IPS-NIHi7 (cell line): ENCODE measurements around the gene KRTAP4-16.
"Not testable (repeated sequence)": the region's sequence is repeated elsewhere in the genome, so short reads cannot be mapped to it uniquely, and the experiment has no call there.

Source experiments
- DNase-seq: peaks from one replicate; pipeline ENCODE4 v3.0.0; 2012; ENCODE audit warnings: mixed read lengths; ENCODE audit errors: extremely low spot score

The KRTAP4-16 gene

DNA sequence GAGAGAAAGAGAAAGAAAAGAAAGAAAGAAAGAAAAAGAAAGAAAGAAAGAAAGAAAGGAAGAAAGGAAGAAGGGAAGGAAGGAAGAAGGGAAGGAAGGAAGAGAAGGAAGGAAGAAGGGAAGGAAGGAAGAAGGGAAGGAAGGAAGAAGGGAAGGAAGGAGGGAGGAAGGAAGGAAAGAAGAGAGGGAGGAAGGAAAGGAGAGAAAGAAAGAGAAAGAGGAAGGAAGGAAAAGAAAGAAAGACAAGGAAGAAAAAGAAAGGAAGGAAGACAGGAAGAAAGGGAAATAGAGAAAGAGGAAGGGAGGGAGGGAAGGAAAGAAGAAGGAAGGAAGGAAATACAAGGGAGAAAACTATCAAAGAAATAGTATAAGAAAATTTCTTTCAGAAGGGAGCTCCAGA, 25.2 kb downstream of the KRTAP4-16 start:
- DNase-seq = no peak

DNA sequence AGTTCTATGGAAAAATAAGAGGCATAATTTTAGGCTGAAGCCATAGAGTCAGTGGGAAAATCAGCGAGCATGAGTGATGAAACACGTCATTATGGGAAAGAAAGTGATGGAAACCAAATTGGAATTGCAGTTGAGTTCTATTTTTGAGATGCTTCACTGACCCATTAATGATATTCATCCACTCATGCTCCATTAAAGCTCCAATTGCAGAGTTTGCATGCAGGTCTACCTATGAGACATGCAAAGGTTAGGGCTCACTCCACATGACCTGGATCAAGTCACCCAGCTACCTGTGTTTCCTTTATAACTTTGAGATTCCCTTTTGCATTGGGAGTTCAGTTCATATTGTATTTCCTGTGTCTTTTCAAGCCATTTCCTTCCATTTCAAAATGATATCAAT, 28.3 kb downstream of the KRTAP4-16 start:
- no peak for DNase-seq

DNA sequence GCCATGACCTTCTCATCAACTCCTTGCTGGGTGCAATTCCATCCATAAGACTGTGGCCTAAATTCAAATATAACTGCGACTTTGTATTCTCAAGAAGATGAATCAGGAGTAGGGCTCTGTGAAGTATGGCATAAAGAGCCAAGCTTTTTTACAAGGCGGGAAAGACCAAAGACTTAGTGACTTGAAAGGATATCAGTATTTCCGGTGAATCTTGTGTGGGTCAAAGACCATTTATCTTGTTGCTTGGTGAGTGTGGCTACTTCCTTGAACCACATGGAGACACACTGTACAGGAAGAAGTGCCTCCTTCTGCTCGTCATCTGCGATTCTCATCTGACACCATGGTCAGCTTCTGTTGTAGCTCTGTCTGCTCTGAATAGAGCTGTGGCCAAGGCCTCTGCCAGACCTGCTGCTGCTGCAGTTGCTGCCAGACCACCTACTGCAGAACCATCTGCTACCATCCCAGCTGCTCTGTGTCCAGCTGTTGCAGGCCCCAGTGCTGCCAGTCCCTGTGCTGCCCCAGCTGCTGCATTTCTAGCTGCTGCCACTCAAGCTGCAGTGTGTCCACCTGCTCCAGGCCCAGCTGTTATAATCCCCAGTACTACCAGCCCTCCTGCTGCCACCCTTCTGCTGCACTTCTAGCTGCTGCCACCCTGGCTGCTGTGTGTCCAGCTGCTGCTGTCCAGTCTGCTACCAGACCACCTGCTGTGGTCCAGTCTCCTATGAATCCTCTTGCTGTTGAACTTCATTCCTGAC, 30.2 kb downstream of the KRTAP4-16 start:
- no peak for DNase-seq

DNA sequence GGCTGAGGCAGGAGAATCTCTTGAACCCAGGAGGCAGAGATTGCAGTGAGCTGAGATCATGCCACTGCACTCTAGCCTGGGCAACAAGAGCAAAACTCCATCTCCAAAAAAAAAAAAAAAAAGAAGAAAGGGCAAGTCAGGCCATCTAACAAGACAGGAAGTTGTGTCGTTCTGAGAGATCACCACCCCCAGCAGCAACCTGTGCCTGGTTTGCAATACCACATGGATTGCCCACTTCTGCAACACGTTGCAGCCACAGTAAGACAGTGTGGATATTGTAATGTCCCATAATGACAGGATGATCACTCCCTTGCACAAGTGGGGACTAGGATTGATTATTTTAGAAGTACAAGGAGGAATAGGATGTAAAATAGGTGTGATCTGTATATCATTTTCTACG, 33.0 kb downstream of the KRTAP4-16 start:
- no peak for DNase-seq

DNA sequence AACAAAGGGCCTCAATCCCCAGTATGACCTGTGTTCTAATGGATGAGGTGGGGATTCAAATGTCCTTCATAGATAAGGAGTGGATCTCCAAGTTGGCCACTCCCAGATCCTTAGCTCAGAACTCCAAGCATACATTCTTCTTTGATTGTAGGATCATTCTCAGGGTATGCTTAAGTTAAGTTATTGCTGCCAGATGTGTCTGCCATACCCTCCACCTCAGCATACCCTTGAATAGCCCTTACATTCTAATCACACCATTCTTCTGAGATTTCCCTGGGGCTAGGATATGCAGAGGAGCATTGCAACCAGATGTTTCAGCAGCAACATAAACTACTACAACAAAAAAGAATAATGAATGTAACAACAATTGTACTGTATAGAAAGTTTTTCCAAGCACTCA, 34.7 kb downstream of the KRTAP4-16 start:
- DNase-seq = no peak

DNA sequence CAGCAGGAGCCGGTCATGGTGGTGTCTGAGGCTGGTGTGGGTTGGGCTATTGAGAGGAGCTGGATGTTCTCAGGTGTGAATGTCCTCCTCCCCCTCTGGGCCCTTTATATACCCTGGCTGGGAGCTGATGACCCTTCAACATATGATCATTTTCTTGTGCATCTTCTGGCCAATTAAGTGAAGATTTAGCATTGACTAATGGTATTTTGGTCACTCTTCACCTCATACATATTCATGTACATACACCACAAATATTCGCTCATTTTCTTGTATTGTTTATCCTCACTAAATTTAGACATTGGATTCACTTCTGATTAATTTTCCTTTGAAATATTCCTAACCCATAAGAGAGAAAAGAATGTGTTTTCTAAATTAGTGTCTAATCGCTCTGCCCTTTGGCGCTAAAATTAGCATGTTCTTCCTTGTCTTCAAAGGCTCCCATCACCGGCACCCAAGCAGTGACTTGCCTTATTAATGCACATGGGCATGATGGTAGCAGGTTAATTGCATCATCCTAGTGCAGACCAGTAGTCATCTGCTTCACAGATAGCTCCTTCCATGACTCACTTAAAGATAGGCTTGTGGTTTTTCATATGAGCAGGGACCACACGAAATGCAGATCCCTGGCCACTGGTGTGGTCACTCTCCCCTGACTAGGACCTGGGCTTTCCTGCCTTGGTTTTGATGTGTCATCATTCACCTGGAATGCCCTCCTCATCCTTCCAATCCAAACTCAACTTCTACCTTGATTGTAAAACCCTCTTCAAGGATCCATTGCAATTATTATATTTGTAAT, 36.0 kb downstream of the KRTAP4-16 start, which contains the start of gene KRTAP2-4:
KRTAP2-4 (minus strand) TSS at position 51 of the 796 bp plus-strand sequence; CDS start at position 17, 34 bp downstream.
- no peak for DNase-seq

DNA sequence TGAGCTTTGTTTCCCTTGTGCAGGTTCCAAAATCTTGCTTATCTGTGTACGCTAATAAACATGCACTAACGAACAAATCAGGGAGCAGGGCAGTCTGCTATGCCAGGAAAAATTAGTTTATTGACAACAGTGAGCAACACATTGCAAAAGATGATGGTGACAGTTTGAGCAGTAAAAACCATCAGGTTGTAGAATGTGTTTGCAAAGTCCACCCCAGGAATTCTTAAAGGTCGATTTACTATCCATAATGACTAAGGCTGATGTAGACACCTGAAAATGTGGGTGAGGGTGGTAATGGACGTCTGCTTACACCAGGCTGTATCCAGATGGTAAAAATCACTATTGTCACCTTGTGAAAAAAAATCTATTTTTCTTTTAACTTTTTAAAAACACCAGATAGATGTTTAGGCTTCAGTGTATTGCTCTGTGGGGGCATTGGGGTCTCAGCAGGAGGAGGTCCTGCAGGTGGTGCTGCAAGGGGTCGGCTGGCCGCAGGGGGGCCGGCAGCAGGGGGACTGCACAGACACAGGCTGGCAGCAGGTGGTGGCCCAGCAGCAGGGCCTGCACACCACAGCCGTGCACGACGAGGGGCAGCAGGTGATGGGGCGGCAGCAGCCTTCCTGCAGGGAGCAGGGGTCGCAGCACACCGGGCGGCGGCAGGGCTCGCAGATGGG, 36.9 kb downstream of the KRTAP4-16 start:
- DNase-seq = not testable (repeated sequence)

DNA sequence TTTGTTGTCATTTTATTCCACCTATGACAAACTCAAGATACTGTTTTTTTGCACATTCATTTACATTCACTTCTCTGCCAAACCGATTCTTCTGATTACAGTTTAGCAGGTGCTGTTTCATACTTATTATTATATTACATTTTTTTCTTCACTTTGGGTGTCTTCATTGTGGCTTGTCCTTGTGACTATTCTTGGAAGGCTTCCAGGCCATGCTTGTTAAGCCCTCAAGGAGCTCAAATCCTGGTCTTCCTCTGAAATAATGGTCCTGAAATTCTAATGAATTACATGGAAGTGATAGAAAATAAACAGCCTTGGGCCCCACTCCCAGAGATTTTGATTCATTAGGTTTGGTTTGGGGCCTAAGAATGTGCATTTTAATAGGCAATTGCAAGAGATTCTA, 37.7 kb downstream of the KRTAP4-16 start:
- DNase-seq = no peak

DNA sequence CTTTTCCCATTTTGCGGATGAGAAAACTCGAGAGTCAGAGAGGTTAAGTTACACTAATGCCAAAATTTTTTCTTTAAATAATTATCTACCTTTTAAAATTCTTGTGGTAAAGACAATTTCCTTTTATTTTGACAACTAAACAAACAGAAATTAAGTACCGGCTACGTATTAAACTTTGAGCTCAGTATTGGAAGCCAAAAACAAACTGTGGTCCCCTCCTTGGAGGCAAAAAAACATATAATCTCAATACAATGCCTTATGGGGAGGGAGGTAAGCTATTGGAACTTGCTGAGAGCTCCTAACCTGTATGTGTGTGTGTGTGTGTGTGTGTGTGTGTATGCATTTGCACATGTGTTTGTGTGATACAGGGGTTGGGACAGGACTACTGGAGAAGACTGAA, 38.6 kb downstream of the KRTAP4-16 start:
- DNase-seq = no peak

DNA sequence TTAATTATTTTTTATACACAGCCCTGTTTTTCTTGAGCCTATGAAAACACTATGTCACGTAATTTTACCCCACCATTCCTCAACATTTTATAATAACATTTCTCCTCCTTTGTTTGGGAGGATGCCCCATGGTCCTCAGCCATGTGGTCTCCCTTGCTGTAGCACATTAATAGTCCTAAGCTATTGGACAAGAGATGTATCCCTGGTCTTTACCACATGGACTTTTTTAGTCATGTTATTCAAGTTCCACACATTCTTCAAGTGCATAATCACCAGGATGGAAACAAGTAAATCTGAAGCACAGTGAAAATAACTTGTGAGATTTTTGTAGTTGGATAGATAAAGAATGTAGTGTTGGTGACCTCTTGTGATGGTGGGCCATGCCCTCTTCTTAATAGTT, 40.0 kb downstream of the KRTAP4-16 start:
- DNase-seq = no peak

DNA sequence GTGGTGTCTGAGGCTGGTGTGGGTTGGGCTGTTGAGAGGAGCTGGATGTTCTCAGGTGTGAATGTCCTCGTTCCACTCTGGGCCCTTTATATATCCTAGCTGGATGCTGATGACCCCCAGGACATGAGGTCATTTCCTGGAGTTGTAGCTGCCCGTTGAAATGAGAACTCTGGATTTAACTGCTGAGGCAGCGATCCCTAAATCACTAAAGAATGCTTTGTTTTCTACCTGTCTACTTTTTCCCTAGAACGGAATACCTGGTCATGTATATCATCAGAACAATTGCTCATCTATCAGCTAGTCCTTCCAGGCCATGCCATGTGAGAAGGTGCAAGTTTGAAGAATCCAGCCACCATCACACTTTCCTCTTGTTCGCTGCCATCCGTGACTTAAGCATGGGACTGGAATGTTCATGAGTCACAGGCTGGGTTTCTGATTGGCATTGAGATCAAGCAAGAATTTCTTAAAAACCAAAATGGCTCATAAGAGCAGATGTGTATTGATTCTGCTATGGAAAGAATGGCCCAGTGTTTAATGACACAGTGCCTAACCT, 41.9 kb downstream of the KRTAP4-16 start, which contains the start of gene KRTAP2-3:
KRTAP2-3 (minus strand) TSS at position 63 of the 553 bp plus-strand sequence. CDS start 64 bp downstream, outside the sequence.
- DNase-seq = no peak

DNA sequence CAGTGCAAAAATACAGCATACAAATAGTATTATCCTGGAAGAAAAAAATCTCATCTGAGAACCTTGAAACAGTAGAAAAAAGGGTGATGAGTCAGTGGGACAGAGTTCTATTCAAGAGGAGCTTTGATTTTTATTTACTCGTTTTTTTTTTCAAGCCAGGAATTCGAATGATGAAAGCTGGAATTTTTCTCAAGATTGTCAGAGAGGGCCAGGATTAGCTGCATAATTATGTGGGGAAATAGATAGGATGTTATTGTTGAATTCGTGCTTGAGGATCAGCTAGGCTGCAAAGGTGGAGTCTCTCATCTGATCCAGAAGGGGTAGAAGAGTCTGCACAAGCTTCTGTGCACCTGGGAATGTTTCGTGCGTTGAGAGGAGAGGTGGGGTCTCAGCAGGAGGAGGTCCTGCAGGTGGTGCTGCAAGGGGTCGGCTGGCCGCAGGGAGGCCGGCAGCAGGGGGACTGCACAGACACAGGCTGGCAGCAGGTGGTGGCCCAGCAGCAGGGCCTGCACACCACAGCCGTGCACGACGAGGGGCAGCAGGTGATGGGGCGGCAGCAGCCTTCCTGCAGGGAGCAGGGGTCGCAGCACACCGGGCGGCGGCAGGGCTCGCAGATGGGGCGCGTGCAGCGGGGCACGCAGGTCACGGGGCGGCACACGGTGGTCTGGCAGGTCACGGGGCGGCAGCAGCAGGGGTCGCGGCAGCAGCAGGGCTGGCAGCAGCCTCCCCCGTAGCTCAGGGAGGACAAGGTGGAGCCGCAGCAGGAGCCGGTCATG, 42.5 kb downstream of the KRTAP4-16 start:
- not testable (repeated sequence) for DNase-seq

DNA sequence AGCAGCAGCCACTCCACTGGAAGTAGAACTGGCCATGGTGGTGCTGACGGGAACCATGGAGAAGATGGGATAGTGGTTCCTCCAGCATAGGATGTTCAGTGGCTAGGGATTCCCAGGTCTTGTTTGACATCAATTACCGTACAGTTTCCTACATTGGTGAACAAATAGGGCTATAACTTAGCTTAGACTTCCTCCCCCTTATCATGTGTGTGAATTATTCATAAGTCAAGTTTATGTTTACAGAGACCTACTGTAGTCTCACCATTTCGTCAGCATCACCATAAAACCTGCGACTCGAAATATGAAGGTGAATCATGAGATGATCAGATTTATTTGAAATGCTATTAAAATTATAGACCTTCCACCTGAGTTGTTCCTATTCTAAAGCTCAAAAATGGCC, 43.3 kb downstream of the KRTAP4-16 start:
- no peak for DNase-seq

DNA sequence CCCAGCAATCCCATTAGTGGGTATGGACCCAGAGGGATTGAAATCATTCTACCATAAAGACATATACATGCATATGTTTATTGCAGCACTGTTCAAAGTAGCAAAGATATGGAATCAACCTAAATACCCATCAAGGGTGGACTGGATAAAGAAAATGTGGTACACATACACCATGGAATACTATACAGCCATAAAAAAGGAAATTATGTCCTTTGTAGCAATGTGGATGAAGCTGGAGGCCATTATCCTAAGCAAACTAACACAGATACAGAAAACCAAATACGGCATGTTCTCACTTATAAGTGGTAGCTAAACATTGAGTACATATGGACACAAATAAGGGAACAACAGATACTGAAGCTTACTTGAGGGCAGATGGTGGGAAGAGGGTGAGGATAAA, 44.5 kb downstream of the KRTAP4-16 start:
- DNase-seq = no peak

DNA sequence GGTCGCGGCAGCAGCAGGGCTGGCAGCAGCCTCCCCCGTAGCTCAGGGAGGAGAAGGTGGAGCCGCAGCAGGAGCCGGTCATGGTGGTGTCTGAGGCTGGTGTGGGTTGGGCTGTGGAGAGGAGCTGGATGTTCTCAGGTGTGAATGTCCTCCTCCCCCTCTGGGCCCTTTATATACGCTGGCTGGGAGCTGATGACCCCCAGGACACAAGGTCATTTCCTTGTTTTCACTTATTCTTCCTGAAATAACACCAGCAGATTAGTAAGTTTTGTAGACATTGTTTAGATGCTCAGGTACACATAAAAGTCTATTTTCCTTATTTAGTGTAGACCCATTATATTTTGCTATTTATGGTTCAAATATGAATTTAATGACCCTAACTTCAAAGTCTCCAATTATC, 46.9 kb downstream of the KRTAP4-16 start, which contains the start of gene KRTAP2-2:
KRTAP2-2 (minus strand) TSS at position 101 of the 400 bp plus-strand sequence; CDS start at position 82, 19 bp downstream.
- not testable (repeated sequence) for DNase-seq

DNA sequence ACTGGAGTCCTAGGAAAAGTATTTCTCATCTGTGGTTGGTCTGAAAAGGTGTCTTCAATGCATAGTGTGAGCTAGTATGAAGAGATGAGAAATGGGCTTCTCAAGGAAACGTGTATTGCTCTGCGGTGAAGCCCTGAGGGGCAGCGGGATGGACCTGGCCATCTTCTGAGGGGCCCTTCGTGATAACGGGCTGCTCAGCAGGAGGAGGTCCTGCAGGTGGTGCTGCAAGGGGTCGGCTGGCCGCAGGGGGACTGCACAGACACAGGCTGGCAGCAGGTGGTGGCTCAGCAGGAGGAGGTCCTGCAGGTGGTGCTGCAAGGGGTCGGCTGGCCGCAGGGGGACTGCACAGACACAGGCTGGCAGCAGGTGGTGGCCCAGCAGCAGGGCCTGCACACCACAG, 47.5 kb downstream of the KRTAP4-16 start:
- not testable (repeated sequence) for DNase-seq

DNA sequence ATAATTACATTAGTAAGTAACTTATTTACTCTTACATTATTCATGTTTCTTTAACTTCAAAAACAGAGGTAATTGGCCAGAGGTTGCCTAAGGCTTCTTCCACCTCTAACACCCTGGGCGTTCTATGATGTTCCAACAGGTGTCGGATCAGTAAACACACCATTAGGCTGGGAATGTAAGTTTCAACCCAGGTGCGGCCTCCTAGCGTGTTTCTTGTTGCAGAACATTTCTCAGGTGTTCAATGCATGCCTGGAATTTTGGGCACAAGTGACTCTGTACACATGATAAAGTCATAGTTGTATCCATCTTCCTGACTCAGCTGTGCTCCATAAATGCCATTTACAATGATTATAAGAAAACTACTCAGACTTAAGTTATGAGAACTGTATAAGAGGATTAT, 48.0 kb downstream of the KRTAP4-16 start:
- no peak for DNase-seq

DNA sequence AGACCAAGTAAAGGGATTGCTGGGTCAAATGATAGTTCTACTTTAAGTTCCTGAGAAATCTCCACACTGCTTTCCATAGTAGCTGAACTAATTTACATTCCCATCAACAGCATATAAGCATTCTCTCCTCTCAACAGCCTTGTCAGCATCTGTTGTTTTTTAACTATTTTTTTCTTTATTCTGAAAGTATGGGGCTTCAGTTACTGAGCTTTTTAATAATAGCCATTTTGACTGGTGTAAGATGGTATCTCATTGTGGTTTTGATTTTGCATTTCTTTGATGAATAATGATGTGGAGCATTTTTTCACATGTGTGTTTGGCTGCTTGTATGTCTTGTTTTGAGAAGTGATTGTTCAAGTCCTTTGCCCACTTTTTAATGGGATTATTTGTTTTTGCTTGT, 49.4 kb downstream of the KRTAP4-16 start:
- DNase-seq = no peak
